GM19438 (cell line): Measurements from ENCODE around the gene SLC3A2.
A peak's percentile ranks its signal among the peaks of the same experiment; 100 is the strongest.

Experiments used
- ATAC-seq: cut with Tn5 transposase; IDR thresholded peaks from one replicate; pipeline ENCODE4 v1.9.1; 2021; ENCODE audit warnings: low read depth; ENCODE audit not compliant: unreplicated experiment

SLC3A2 gene

DNA sequence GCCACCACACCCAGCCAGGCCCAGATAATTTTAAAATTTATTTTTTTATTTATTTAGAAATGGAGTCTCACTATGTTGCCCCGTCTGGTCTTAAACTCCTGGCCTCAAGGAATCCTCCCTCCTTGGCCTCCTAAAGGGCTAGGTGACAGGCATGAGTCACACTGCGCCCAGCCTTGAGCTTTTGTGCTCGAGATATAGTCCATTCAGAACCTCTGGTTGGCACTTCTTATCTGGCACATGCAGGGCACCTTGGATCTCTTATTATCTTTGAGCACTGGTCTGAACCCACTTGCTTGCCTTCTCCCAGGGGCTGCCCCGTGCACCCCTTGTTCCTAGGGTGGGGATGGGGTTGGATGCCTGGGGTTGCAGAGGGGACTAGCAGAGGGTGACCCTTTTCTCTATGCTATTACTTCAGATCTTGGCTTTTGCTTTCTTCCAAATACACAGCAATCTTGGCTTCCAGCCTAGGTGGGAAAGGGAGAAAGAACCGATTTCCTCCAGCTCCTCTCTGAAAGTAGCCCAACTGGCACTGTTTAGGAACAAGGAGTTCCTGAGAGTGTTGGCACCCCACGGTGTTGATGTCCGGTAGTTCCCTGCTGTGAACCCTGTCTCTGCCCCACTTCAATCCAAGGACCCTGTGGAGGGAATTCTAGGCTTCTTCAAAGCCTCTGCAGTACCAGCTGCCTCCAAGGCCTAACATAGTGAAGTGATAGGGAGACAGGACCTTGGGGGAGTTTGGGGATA lies 1.3 kb upstream of the SLC3A2 start:
- no peak for ATAC-seq

DNA sequence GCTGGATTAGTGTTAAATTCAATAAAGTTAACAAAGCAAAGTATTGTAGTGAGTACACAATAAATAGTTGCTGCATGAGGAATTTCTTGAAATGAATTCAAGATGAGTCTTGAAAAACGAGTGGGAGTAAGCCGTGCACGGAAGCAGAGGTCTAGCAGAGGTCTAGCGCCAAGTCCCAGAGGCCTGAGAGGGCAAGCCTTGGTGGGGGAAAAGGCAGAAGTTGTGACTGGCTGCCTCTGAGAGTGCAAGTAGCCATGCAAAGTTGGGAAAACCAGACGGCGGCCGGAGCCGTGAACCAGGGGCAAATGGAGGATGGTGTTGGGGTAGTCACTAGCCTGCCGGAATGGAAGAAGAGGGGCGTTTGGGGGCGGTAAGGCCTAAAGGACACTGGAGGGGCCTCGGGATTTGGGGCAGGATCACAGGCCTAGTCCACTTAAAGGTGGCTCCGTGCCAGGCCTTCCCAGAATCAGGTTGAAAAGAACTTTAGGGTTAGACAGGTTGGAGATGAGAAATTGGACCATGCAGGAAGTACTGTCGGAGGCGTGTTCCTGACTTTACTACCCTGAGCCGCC lies 379 bp upstream of the SLC3A2 start:
- peak; percentile 21 for ATAC-seq

DNA sequence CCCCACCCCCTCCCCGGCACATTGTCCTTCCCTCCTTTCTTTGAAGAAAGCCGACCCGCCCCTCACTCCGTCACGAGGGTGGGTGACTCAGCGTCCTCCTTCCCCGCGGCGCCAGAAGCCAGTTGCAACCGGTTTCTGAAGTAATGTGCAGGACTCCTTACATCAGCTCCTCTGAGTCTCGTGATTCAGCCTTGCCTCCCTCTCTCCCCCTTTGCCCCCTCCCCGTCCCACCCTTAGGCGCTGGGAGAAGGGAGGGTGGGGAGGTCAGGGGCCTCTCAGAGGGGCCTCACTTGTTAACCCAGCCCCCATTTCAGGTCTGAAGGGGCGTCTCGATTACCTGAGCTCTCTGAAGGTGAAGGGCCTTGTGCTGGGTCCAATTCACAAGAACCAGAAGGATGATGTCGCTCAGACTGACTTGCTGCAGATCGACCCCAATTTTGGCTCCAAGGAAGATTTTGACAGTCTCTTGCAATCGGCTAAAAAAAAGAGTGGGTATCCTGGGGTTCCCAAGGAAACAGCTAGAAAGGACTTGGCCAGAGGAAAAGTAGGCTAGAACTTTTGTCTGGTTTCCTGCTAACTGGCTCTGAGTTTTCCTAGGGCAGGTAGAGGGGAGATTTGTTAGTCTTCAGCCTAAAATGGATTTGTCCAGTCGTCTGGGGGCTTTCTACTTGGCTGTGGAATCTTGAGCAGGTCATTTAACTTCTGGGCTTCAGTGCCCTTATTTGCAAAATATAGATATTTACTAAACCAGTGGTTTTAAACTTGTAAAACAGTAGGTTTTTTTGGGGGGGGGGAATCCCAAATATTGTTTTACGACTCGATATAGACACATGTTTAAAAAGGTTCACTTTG lies 1.1 kb downstream of the SLC3A2 start:
- peak; percentile 34 for ATAC-seq

DNA sequence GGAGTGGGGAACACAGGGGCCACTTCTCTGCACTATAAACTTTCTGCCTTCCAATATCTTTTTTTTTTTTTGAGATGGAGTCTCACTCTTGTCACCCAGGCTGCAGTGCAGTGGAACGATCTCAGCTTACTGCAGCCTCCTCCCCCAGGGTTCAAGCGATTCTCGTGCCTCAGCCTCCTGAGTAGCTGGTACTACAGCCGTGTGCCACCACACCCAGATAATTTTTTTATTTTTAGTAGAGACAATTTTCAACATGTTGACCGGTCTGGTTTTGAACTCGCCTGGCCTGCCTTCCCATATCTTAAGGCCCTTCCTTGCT lies 1.7 kb downstream of the SLC3A2 start:
- no peak for ATAC-seq

DNA sequence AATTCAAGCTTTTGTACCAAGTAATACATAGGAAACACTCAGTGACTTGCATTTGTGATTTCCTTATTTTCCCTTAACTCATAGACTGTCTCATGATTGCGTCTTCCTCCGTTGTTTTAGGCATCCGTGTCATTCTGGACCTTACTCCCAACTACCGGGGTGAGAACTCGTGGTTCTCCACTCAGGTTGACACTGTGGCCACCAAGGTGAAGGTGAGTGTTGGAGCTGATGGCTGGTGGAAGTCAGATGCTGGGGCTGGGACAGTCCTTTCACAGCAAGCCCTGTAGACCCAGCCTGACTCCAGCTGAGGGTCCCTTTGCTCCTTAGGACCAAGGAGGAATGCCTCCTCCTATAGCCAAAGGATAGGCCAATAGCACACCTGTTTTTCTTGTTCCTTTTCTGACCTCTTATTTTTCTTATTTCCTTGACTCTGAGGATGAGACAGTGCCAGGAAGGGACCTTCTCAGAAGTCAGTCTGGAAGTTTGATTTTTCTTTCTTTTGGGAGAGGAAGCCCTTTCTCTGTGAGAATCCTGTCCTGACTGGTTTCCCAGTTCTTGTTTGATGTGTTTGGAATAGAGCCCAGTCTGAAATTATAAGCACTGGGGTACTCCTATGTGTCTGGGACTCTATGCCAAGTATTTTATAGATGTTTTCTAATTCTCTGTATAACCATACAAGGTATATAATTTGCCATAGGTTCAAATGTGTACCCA lies 2.2 kb downstream of the SLC3A2 start:
- ATAC-seq = no peak

DNA sequence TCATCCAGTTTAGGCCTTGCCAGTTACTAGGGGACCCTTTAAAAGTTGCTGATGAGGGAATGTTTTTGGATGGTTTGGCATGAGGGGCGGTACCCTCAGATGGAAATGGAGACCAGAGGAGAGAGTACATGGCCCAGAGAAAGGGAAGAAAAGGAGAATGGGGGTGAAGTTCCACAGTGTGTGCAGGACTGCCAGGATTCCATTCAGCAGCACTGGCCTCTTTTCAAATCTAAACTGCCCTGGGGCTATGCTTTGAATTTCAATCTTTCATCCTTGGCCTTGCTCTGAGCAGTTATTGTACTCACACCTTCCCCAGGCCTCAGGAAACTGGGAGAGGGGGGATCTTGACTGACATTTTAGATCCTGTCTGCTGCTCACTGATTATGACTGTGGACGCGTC lies 3.0 kb downstream of the SLC3A2 start:
- ATAC-seq = no peak

DNA sequence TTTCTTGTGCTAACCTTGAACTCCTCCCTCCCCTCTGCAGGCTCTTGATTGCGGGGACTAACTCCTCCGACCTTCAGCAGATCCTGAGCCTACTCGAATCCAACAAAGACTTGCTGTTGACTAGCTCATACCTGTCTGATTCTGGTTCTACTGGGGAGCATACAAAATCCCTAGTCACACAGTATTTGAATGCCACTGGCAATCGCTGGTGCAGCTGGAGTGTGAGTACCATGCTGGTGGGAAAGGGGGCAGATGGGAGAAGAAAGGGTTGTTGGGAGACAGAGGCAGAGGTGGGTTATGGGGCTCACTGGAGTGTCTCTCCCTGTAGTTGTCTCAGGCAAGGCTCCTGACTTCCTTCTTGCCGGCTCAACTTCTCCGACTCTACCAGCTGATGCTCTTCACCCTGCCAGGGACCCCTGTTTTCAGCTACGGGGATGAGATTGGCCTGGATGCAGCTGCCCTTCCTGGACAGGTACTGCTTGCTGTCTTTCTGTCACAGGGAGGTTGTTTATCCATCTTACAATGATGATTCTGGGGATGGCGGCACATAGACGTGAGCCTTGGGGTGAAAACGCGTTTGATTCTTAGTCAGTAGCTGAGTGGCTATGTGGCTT lies 4.5 kb downstream of the SLC3A2 start:
- ATAC-seq = no peak

DNA sequence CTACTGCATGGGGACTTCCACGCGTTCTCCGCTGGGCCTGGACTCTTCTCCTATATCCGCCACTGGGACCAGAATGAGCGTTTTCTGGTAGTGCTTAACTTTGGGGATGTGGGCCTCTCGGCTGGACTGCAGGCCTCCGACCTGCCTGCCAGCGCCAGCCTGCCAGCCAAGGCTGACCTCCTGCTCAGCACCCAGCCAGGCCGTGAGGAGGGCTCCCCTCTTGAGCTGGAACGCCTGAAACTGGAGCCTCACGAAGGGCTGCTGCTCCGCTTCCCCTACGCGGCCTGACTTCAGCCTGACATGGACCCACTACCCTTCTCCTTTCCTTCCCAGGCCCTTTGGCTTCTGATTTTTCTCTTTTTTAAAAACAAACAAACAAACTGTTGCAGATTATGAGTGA lies 7.7 kb downstream of the SLC3A2 start:
- ATAC-seq = no peak

DNA sequence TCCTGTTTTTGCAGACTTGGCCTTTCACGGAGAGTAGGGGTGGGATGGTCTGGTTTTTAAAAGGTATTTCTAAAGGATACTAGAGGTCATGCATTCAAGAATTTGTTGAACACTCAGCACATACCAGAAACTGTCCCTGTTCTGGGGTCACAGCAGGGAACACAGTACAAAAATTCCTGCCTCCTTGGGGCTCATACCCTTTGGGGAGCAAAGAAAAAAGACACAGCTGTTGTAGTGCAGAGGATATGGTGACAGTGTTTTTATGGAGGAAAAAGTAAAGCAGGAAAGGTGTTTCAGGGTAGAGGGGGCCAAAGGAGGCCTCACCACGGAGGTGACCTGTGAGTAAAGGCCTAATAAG lies 8.4 kb downstream of the SLC3A2 start:
- no peak for ATAC-seq

DNA sequence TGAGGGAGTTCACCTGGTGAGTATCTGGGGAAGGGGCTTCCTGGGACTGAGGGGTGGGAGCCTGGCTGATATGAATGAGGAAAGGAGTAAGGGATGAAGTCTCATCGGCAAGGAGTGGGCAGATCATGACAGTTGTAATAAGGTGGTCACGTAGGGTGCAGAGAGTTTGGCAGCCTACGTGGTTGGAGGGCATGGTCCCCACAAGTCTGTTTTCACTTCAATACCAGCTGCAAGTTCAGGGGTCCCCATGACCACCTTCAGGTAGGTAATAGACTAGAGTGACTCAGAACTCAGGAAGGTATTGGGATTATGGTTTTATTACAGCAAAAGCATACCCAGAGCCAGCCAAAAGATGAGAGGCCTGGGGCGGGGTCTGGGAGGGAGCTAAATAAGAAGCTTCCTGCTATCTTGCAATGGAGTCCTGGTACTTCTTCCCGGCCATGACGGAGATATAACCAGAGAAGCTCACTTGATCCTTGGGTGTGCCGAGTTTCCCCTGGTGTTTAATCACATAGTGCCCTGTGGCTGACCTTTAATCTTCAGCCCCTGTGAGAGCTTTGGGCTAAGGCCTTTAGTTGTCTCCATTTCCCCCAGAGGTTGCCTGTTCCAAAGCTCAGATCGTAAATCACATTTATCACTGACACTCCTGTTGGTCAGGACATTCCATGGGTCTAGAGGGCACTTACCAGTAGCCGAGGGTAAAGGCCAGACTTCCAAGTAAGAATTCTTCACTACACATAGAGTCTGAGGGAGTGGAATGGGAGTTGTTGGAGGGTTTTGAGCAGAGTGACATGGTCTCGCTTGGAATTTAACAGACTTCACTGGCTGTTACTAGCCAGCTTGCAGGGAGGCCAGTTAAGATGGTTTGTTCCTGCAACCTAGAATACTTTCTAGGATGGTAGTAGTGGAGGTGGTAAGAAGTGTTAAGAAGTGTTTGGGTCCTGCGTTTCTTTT lies 9.1 kb downstream of the SLC3A2 start:
- no peak for ATAC-seq

DNA sequence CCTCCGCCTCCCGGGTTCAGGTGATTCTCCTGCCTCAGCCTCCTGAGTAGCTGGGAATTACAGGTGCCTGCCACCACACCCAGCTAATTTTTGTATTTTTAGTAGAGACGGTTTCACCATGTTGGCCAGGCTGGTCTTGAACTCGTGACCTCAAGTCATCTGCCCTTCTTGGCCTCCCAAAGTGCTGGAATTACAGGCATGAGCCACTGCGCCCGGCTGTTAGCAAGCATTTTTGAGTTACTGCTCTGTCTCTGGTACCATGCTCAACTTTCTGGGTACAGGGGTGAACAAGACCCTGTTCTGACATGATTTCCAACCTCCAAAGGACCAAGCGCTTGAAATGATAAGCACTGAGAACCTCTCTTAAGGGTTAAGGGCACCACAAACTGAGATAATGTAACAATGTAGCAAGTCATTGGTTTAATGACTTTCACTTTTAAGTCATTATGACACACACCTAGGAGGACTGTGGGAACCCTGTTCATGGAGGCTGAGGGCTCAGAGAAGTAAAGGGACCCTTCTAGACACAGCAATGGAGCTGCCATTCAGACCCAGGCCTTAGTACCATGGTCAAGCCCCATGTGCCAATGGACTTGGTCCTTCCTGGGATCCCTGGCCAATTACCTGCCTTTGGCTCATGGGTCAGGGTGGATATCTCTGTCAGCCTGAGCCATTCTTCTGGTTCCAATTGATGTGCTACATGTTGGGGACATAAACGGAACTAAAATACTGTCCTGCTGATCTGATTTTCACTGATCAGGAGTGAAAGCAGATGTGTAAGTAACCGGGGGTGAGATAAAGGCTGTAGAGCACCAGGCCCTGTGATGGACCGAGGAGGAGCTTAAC lies 11.6 kb downstream of the SLC3A2 start:
- ATAC-seq = no peak

DNA sequence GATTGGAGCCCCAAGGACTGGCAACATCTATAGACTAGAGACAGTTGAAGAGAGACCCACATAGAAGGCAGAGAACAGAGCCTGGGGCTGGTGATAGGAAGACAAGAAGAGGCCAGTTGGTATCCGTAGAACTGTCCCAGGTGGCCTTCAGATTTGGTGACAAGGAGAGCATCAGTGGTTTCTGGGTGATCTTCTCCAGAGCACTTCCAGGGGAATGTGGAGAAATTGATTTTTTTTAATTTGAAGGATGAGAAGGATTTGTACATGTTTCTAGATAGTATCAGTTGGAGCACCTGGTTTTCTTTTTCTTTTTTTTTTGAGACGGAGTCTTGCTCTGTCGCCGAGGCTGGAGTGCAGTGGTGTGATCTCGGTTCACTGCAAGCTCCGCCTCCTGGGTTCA lies 14.8 kb downstream of the SLC3A2 start:
- no peak for ATAC-seq

DNA sequence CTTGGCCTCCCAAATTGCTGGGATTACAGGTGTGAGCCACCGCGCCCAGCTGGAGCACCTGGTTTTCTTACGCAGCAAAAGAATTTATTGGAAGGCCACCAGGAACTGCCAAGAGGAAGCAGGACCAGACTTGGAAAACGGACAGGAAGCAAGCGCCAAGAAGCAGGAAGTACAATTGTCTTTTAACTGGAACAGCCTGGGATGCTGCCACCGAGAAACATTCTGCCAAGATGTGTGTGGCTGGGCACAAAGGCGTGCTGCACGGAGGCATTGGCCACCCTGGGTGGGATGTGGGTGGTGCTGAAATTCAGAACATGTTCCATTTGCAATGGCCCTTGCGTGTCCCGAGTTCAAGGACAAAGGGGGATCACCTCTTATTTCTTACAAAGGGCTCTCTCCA lies 15.4 kb downstream of the SLC3A2 start:
- no peak for ATAC-seq

DNA sequence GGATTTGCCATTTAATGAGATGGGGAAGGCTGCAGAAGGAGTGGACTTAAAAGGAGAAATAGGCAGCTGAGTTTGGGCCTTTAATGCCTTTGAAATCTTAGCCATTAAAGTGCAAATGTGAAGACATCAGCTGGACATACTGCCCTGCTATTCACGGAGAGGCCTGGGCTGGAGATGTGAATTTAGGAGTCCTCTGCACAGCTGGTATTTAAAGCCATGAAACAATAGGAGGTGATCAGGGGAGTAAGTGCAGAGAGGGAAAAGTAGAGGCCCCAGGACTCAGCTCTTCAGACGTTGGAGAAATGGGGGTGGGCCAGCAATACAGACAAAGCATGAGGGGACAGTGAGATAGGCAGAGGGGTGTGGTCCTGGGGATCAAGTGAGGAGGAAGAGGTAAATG lies 16.6 kb downstream of the SLC3A2 start:
- no peak for ATAC-seq

DNA sequence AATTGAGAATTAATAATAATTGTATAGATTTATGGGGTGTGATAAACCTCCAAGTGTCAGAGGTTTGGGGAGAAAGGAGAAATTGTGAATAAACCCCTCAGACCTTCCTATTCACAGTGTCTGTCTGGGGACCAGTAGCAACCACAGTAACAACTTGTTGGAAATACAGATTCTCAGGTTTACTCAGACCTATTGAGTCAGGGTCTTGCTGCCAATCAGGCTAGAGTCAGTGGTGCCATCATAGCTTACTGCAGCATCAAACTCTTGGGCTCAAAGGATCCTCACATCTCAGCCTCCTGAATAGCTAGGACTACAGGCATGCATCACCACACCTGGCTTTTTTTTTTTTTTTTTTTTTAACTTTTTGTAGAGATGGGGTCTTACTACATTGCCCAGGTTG lies 17.3 kb downstream of the SLC3A2 start:
- ATAC-seq = no peak

DNA sequence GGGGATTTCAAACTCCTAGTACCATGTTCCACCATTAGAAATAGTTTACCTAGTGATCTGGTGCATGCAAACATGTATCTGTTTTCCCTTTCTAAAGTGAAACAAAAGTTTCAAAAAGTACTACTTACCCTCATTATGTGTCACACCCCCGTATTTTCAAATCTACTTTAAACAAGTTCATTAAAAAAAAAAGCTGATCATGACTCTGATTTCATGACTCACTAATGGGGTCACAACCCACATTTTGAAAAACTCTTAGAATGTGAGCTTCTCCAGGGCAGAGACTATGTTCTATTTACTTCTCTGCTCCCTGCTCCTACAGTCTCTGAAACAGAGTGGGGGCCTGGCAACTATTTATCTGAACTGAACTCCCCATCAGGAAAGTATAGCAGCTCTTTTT lies 22.2 kb downstream of the SLC3A2 start:
- ATAC-seq = no peak

DNA sequence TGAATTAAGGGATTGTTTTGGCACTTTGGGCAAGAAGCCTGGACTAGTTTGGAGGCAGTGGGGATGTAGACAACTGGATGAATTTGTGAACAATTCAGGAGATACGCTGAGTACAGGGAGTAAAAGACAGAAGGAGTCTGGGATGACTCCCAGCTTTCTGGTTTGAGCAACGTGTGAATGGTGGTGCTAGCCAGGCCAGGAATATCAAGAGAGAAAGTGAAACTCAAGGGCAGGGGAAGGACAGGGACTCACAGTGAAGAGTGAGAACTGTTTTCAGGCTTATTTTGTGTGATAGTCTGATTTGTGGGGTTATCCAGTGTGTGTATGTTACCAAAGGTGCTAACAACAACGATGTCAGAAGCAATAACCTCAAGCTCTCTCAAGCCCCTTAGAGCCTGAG lies 24.6 kb downstream of the SLC3A2 start:
- no peak for ATAC-seq

DNA sequence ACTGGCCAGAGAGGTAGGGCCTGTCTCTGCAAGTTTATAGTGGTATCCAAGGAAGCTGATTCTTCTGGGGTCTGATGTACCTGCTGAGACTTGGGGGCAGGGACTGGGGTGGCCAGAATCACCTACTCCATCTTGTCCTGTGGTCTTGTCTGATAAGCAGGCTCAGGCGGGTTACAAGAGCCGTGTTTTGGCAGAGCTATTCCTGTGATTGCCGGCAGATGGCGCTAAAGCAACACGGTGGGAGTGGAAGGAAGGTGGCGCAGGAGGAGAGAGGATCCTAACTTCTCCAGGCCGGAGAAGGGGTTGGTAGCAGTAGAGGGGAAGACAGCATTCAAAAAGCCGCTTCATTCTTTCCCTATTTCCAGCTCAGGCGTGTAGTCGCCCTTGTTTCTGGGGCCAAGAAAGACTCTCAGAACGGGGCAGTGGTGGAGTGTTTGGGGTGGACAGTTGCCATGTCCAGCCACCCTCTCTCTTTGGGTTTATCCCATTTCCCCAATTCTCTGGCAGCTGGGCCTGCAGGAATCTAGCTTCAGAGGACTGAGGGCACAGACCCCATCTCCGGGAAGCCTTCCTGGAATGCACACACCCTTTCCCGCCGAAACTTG lies 25.3 kb downstream of the SLC3A2 start:
- no peak for ATAC-seq
